WI38 (cell line): ENCODE data around the gene TPST2.

ENCODE experiments used
- H3K4me3 ChIP-seq: 2 replicates; pipeline ENCODE4 v1.5.1; 2011; ENCODE audit warnings: low read depth, mild to moderate bottlenecking, control low read depth, low read length
- TF ChIP-seq, protein P1 (sequence below): IDR thresholded peaks from 2 replicates; pipeline ENCODE4 v1.5.1; 2012; ENCODE audit warnings: low read depth, mild to moderate bottlenecking, control low read depth, low read length

TPST2 gene

DNA sequence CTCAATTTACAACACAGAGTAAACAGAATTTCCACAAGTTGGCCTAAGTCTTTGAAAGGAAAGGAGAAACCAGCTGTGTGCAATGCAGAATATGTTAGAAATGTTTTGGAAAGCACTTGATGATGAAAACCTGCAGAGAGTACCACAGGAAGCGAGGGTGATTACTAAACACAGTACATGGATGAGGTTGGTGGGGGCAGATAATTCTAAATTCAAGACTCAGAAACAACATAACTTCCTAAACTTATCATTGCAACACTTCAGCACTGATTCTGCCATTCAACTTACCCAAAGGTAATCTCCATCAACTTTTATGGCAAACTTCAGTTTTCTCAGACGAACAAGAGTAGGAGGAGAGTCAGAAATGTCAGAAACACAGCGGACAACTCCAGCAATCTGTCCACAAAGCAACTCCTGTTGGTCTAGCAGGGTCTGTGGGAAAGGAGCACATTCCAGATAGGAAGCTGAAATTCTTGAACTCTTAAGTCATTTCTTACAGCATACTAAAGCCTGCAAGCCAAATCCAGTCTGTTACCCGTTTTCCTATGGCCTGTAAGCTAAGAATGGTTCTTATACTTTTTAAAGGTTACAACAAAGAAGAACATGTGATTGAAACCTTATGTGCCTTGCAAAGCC lies 113.1 kb downstream of the TPST2 start:
- TF ChIP-seq, protein P1, sequence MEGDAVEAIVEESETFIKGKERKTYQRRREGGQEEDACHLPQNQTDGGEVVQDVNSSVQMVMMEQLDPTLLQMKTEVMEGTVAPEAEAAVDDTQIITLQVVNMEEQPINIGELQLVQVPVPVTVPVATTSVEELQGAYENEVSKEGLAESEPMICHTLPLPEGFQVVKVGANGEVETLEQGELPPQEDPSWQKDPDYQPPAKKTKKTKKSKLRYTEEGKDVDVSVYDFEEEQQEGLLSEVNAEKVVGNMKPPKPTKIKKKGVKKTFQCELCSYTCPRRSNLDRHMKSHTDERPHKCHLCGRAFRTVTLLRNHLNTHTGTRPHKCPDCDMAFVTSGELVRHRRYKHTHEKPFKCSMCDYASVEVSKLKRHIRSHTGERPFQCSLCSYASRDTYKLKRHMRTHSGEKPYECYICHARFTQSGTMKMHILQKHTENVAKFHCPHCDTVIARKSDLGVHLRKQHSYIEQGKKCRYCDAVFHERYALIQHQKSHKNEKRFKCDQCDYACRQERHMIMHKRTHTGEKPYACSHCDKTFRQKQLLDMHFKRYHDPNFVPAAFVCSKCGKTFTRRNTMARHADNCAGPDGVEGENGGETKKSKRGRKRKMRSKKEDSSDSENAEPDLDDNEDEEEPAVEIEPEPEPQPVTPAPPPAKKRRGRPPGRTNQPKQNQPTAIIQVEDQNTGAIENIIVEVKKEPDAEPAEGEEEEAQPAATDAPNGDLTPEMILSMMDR = no peak
- no peak overlapping the region for H3K4me3 ChIP-seq

- TF ChIP-seq, protein P1 = no peak
- H3K4me3 ChIP-seq = no peak overlapping the region
Observed at GRCh38 chr22:26474682-26475081, 115.2 kb downstream of the TPST2 start.
